Heart left ventricle (tissue), 16 donors: ENCODE data around the gene RNF208. TPM values are rescaled to one million over a fixed set of nuclear protein-coding genes. Genes with fewer than 3 reads are reported as not detected.
A peak's percentile ranks its signal among the peaks of the same experiment; 100 is the strongest.

Experiments used
- ATAC-seq, 4 donors: fragments of 200-7000 bp; cut with Tn5 transposase; one replicate each; pipeline ENCODE4 v1.9.1; 2020 to 2022; ENCODE audit warnings: moderate library complexity in 4 of 4, mild to moderate bottlenecking in 3 of 4, moderate number of reproducible peaks in 1 of 4
- DNase-seq, 5 donors: peaks; one replicate each; pipeline ENCODE4 v3.0.0-alpha.2; 2020
- H3K27ac ChIP-seq, 12 donors: fragments of 200-600 bp; sonication (generic) in 4 of 12; one replicate each; pipeline versions ENCODE4 v1.5.0 to v1.8.0; 2016 to 2022; ENCODE audit warnings: mild to moderate bottlenecking in 2 of 12
- H3K27me3 ChIP-seq, 9 donors: fragments of 200-600 bp; sonication (generic) in 2 of 9; one replicate each; pipeline versions ENCODE4 v1.5.1 to v1.8.0; 2016 to 2022; ENCODE audit warnings: mild to moderate bottlenecking in 3 of 9
- H3K36me3 ChIP-seq, 9 donors: fragments of 200-600 bp; sonication (generic) in 2 of 9; one replicate each; pipeline versions ENCODE4 v1.5.0 to v1.8.0; 2018 to 2022; ENCODE audit warnings: mild to moderate bottlenecking in 2 of 9
- H3K4me1 ChIP-seq, 12 donors: fragments of 200-600 bp; sonication (generic) in 4 of 12; one replicate each; pipeline versions ENCODE4 v1.5.0 to v1.8.0; 2016 to 2022; ENCODE audit warnings: mild to moderate bottlenecking in 3 of 12
- H3K4me3 ChIP-seq, 12 donors: fragments of 200-600 bp; sonication (generic) in 4 of 12; one replicate each; pipeline versions ENCODE4 v1.5.0 to v1.8.0; 2017 to 2022; ENCODE audit warnings: mild to moderate bottlenecking in 9 of 12, moderate library complexity in 4 of 12
- H3K9me3 ChIP-seq, 12 donors: fragments of 200-600 bp; sonication (generic) in 4 of 12; one replicate each; pipeline versions ENCODE4 v1.5.0 to v1.8.0; 2016 to 2022; ENCODE audit warnings: mild to moderate bottlenecking in 1 of 12
- POLR2A ChIP-seq, 2 donors: fragments of 450-650 bp; IDR thresholded peaks; one replicate each; pipeline ENCODE4 v1.6.1; 2017; ENCODE audit warnings: antibody characterized with exemption in 2 of 2, mild to moderate bottlenecking in 2 of 2, moderate library complexity in 2 of 2
- WGBS, 4 donors: extraction: QIAGEN DNeasy Blood & Tissue Kit in 2 of 4; methylation state at CpG; one replicate each; pipeline versions ENCODE4 v1.1.5 to v1.1.7; 2013 to 2018; 5-methylcytosine and 5-hydroxymethylcytosine counted together
- intact Hi-C, 10 donors: fragments of 100-400 bp; cut with DNase I; formaldehyde crosslinking; loops; one replicate each; pipeline versions ENCODE4 v1.11.1 to v1.14.2; 2022
- polyA plus RNA-seq, 2 donors: library from polyadenylated mRNA; stranded (reverse); fragments of 200-250 nt; gene quantifications; one replicate each; pipeline ENCODE4 v1.2.3, GENCODE V29; 2013
- total RNA-seq, 9 donors: library from RNA; depleted of rRNA in 2 of 9; stranded (reverse); fragments of >200 nt in 2 of 9; fragmentation: NEBNext Ultra II Directional in 3 of 9; extraction: Animal tissue kit (Norgen Biotek cat#: 25700) in 3 of 9; gene quantifications; one replicate each; pipeline versions ENCODE4 v1.1.0 to v1.2.4, GENCODE V29; 2016 to 2023
- TF ChIP-seq, protein P1 (sequence below), 12 donors: fragments of 200-600 bp; sonication (generic) in 4 of 12; IDR thresholded peaks; one replicate each; pipeline versions ENCODE4 v1.5.0 to v1.8.0; 2018 to 2022; ENCODE audit warnings: antibody characterized with exemption in 12 of 12, mild to moderate bottlenecking in 5 of 12
- donor health status: ischemic (EF 13 %, LVEDD 7.1; RV severe dilation, severe dysfunction).
- donor health status: healthy with polysubstance abuse.
- donor health status: DM: no; HTN: yes; CAD: no.
- donor health status: DM: no; HTN: no; CAD: no.
- donor health status: ischemic (EF 25% LVEDD 6.9; RV normal size, moderate dysfunction).
- donor health status: ischemic (EF 25% LVEDD 5.7; RV mildly dilated, moderate dysfunction).
- donor health status: healthy.
- donor health status: DM: yes; HTN: yes; CAD: no.
- donor health status: ischemic (EF 35%, LVEDD 5.7; RV mildly dilated, moderate dysfunction).
- donor health status: nonischemic (EF 11% LVEDD 7.7; RV severe dilation, severe dysfunction).
- donor health status: DM: yes; HTN: yes; CAD: no.
- donor health status: PGD.
- donor health status: ischemic (EF 29% LVEDD 5.4; RV normal size, mild dysfunction).
- donor health status: nonischemic (EF 23%, LVEDD 6.1; RV moderate dilation, normal function).

Gene RNF208
- total and polyA plus RNA-seq, 11 donors = 6.9 to 72.7 (median 22.5) TPM

DNA sequence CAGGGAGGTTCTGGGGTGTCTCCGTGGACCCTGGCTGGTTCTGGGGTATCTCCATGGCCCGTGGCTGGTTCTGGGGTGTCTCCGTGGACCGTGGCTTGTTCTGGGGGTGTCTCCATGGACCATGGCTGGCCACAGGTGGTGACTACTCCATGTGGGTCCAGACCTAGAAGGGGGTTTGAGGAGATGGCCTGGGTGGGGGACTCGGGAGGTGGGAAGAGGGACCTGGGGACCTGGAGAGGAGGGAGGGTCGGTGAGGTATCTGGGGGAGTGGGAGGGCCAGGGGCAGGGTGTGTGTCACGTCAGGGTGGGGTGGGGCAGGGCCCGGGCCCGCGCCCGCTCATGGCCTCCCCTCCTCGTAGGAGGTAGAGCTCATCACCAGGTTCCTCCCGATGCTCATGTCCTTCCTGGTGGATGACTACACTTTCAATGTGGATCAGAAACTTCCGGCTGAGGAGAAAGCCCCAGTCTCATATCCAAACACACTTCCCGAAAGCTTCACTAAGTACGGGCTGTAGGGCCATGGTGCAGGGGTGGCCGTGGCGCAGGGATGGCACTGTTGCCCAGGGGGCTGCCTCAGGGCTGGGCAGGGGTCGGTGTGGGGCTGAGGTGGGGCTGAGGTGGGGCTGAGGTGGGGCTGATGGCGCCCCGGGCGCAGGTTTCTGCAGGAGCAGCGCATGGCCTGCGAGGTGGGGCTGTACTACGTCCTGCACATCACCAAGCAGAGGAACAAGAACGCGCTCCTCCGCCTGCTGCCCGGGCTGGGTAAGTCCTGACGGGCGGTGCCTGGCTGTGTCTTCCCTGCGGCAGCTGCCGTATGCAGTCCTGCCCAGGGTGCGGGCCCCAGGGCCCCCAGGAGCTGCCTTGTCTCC, 44.8 kb upstream of the RNF208 start:
- no peak for ATAC-seq
- peaks cover 0 to 73% (median 53%) of the 10 kb centered on the region in 9 donors for H3K36me3 ChIP-seq
- intact Hi-C loops = no loop called here
- no peak overlapping the region for H3K27ac ChIP-seq
- no peak for TF ChIP-seq POLR2A (IDR thresholded peaks at IDR 0.05)
- TF ChIP-seq, protein P1, sequence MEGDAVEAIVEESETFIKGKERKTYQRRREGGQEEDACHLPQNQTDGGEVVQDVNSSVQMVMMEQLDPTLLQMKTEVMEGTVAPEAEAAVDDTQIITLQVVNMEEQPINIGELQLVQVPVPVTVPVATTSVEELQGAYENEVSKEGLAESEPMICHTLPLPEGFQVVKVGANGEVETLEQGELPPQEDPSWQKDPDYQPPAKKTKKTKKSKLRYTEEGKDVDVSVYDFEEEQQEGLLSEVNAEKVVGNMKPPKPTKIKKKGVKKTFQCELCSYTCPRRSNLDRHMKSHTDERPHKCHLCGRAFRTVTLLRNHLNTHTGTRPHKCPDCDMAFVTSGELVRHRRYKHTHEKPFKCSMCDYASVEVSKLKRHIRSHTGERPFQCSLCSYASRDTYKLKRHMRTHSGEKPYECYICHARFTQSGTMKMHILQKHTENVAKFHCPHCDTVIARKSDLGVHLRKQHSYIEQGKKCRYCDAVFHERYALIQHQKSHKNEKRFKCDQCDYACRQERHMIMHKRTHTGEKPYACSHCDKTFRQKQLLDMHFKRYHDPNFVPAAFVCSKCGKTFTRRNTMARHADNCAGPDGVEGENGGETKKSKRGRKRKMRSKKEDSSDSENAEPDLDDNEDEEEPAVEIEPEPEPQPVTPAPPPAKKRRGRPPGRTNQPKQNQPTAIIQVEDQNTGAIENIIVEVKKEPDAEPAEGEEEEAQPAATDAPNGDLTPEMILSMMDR (IDR thresholded peaks at IDR 0.05) = no peak
- no peaks in the 10 kb centered on the region for H3K9me3 ChIP-seq
- H3K27me3 ChIP-seq = no peaks in the 10 kb centered on the region
- 91 to 95% (median 92%) methylated on average over 31 to 34 of the region's 34 CpGs for WGBS, 4 donors
- peaks cover 3 to 61% (median 27%) of the 10 kb centered on the region in 12 donors for H3K4me1 ChIP-seq
- no peak overlapping the region for H3K4me3 ChIP-seq
- DNase-seq = peak in 3 of 5 donors; percentile 7 to 63 (median 26)

DNA sequence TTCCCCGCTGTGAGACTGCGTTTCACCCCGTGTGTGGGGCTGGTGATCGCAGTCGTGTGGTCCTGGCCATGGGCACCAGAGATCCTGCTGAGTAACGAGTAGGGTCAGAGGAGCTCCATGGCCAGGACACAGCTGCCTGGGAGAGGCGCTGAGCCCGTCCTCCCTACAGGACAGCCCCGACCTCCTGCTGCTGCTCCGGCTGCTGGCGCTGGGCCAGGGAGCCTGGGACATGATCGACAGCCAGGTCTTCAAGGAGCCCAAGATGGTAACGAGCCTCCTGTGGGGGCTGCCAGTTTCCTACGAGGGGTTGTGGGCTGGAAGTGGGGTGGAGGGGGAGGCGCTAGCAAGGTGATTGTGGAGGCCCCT, 44.1 kb upstream of the RNF208 start:
- peaks cover 3 to 54% (median 24%) of the 10 kb centered on the region in 12 donors for H3K4me1 ChIP-seq
- no peak overlapping the region for H3K27ac ChIP-seq
- DNase-seq (peak in 2 of 5 donors; percentile 16 to 33), ATAC-seq (no peak)
- H3K4me3 ChIP-seq = no peak overlapping the region
- H3K9me3 ChIP-seq = no peaks in the 10 kb centered on the region
- 66 to 72% (median 70%) methylated on average over 13 to 15 of the region's 15 CpGs for WGBS, 4 donors
- TF ChIP-seq, protein P1 (IDR thresholded peaks at IDR 0.05) = no peak
- no peak for TF ChIP-seq POLR2A (IDR thresholded peaks at IDR 0.05)
- H3K27me3 ChIP-seq = no peaks in the 10 kb centered on the region
- H3K36me3 ChIP-seq = peaks cover 0 to 73% (median 51%) of the 10 kb centered on the region in 9 donors
- intact Hi-C loops = no loop called here

DNA sequence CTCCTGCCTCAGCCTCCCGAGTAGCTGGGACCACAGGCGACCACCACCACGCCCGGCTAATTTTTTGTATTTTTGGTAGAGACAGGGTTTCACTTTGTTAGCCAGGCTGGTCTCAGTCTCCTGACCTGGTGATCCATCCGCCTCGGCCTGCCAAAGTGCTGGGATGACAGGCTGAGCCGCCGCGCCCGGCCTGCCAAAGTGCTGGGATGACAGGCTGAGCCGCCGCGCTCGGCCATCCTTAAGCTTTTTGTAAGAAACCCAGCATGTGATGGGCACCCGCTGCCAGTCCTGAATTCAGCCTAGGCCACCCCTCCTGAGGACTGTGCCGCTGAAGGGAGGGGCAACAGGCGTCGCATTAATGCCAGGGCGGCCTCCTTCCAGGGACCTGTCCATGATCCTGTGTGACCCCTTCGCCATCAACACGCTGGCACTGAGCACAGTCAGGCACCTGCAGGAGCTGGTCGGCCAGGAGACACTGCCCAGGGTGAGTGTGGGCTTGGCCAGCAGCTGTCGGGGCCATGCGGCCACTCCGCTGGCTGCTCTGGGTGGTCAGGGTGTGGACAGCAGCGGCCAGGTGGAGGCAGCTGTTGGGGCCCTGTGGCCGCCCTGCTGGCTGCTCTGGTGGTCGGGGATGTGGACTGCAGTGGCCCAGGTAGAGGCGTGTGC, 43.6 kb upstream of the RNF208 start:
- TF ChIP-seq, protein P1 (IDR thresholded peaks at IDR 0.05) = no peak
- no peak for TF ChIP-seq POLR2A (IDR thresholded peaks at IDR 0.05)
- no peaks in the 10 kb centered on the region for H3K9me3 ChIP-seq
- H3K4me3 ChIP-seq = no peak overlapping the region
- intact Hi-C loops = no loop called here
- WGBS, 4 donors = 92 to 97% (median 95%) methylated on average over 27 to 29 of the region's 29 CpGs
- H3K4me1 ChIP-seq = peaks cover 3 to 49% (median 22%) of the 10 kb centered on the region in 12 donors
- H3K27ac ChIP-seq = no peak overlapping the region
- DNase-seq = peak in 1 of 5 donors; percentile 8
- no peaks in the 10 kb centered on the region for H3K27me3 ChIP-seq
- ATAC-seq = no peak
- H3K36me3 ChIP-seq = peaks cover 0 to 72% (median 47%) of the 10 kb centered on the region in 9 donors

DNA sequence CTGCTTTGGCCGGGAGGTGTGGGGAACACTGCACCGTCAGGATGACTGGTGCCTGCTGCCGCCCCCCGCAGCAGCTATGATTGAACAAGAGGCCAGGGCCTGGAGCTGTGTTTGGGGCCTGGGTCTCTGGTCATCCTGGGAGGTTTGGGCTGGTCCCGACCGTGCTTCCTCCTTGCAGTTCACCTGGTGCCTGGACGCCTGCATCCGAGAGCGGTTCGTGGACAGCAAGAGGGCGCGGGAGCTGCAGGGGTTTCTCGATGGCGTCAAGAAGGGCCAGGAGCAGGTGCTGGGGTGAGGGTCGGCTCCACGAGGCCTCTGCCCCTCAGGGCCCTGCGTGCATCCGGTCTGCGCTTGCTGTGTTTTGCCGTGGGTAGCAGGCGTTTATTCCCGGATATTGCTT, 42.0 kb upstream of the RNF208 start:
- Histone ChIP-seq H3K4me3 (no peak overlapping the region), H3K27me3 (no peaks in the 10 kb centered on the region), H3K27ac (no peak overlapping the region), H3K4me1 (peaks cover 0 to 34% (median 13%) of the 10 kb centered on the region in 12 donors), H3K36me3 (peaks cover 0 to 68% (median 48%) of the 10 kb centered on the region in 9 donors), H3K9me3 (no peaks in the 10 kb centered on the region)
- 93 to 97% (median 95%) methylated on average over 17 to 22 of the region's 22 CpGs for WGBS, 4 donors
- TF ChIP-seq, protein P1 (IDR thresholded peaks at IDR 0.05) = no peak
- TF ChIP-seq POLR2A (IDR thresholded peaks at IDR 0.05) = no peak
- intact Hi-C loops = no loop called here
- ATAC-seq = no peak
- DNase-seq = peak in 1 of 5 donors; percentile 25
